GM12864 (cell line): ENCODE measurements around the gene LY9.

Experiments
- DNase-seq: peaks from one replicate; pipeline ENCODE4 v3.0.0-alpha.2; 2011; ENCODE audit warnings: low read depth
- H3K4me3 ChIP-seq: 2 replicates; pipeline ENCODE4 v1.5.1; 2011; ENCODE audit warnings: mild to moderate bottlenecking, low read depth, low read length, control low read depth
- CTCF ChIP-seq: IDR thresholded peaks from 2 replicates; pipeline ENCODE4 v1.5.1; 2011; ENCODE audit warnings: low read depth, mild to moderate bottlenecking, moderate library complexity, low read length, control low read depth, inconsistent platforms; ENCODE audit errors: missing control alignments

Gene LY9

GRCh38 chr1:160830321-160831153, 34.6 kb downstream of the LY9 start:
- peak; percentile 42 for DNase-seq
- no peak overlapping the region for H3K4me3 ChIP-seq
- peak; percentile 85 for TF ChIP-seq CTCF

GRCh38 chr1:160834945-160835565, 39.1 kb downstream of the LY9 start:
- no peak for DNase-seq
- H3K4me3 ChIP-seq = no peak overlapping the region
- TF ChIP-seq CTCF = peak; percentile 53

- H3K4me3 ChIP-seq = no peak overlapping the region
- DNase-seq = no peak
- TF ChIP-seq CTCF = no peak
These were observed 39.8 kb downstream of the LY9 start for GRCh38 chr1:160835751-160836150.

- TF ChIP-seq CTCF = no peak
- no peak for DNase-seq
- no peak overlapping the region for H3K4me3 ChIP-seq
These were observed 40.6 kb downstream of the LY9 start for GRCh38 chr1:160836561-160836960.

GRCh38 chr1:160836981-160837557, 41.1 kb downstream of the LY9 start:
- no peak for TF ChIP-seq CTCF
- H3K4me3 ChIP-seq = no peak overlapping the region
- no peak for DNase-seq

- peak; percentile 57 for TF ChIP-seq CTCF
- peak; percentile 66 for DNase-seq
- no peak overlapping the region for H3K4me3 ChIP-seq
These were observed 41.7 kb downstream of the LY9 start for GRCh38 chr1:160837558-160838205.
